ENCODE measurements around the gene MAST4. TPM values are rescaled to one million over a fixed set of nuclear protein-coding genes. Genes with fewer than 3 reads are reported as not detected.

Gene MAST4
- total RNA-seq, 4 donors from 2014 or later, result 16.2 to 32.8 (median 25.0) TPM

GRCh38 chr5:66565878-66566277, 30.3 kb upstream of the MAST4 start:
- no peak for ATAC-seq
- no peaks in the 10 kb centered on the region for H3K4me1 ChIP-seq
- H3K4me3 ChIP-seq, result no peak overlapping the region
- no peak for TF ChIP-seq POLR2AphosphoS5 (IDR thresholded peaks at IDR 0.05)
- no peak for TF ChIP-seq CTCF (IDR thresholded peaks at IDR 0.05)
- no peak for TF ChIP-seq POLR2A (IDR thresholded peaks at IDR 0.05)
- no peak for TF ChIP-seq EP300 (IDR thresholded peaks at IDR 0.05)
- H3K36me3 ChIP-seq, result no peaks in the 10 kb centered on the region
- peaks cover 3% of the 10 kb centered on the region for H3K27me3 ChIP-seq
- 75% methylated on average over 2 of the region's 2 CpGs; no CpG with 5 or more reads in 1 of the 2 donors for WGBS, 2 donors (ENCODE audit: low coverage in 1 of 2)
- no peak overlapping the region for H3K27ac ChIP-seq
- H3K9me3 ChIP-seq, result no peaks in the 10 kb centered on the region

- TF ChIP-seq EP300 (IDR thresholded peaks at IDR 0.05), result no peak
- no peak for TF ChIP-seq POLR2A (IDR thresholded peaks at IDR 0.05)
- no peak for TF ChIP-seq CTCF (IDR thresholded peaks at IDR 0.05)
- H3K36me3 ChIP-seq, result no peaks in the 10 kb centered on the region
- 58 to 89% methylated on average over 3 of the region's 3 CpGs for WGBS, 2 donors (ENCODE audit: low coverage in 1 of 2)
These were observed 28.7 kb upstream of the MAST4 start for GRCh38 chr5:66567474-66567873.

GRCh38 chr5:66570201-66570600, 26.0 kb upstream of the MAST4 start:
- Histone ChIP-seq H3K36me3 (no peaks in the 10 kb centered on the region), H3K27ac (no peak overlapping the region), H3K4me3 (no peak overlapping the region), H3K4me1 (no peaks in the 10 kb centered on the region), H3K27me3 (peaks cover 3% of the 10 kb centered on the region), H3K9me3 (no peaks in the 10 kb centered on the region)
- 11 to 25% methylated on average over 1 of the region's 1 CpG for WGBS, 2 donors (ENCODE audit: low coverage in 1 of 2)
- TF ChIP-seq POLR2AphosphoS5 (IDR thresholded peaks at IDR 0.05) (no peak), EP300 (IDR thresholded peaks at IDR 0.05) (no peak), CTCF (IDR thresholded peaks at IDR 0.05) (no peak), POLR2A (IDR thresholded peaks at IDR 0.05) (no peak)
- ATAC-seq, result no peak

More at GRCh38 chr5:66567474-66567873, 28.7 kb upstream of the MAST4 start:
- H3K9me3 ChIP-seq, result no peaks in the 10 kb centered on the region
- no peak overlapping the region for H3K27ac ChIP-seq
- no peak overlapping the region for H3K4me3 ChIP-seq
- no peak for ATAC-seq
- H3K4me1 ChIP-seq, result no peaks in the 10 kb centered on the region
- H3K27me3 ChIP-seq, result peaks cover 3% of the 10 kb centered on the region

- ATAC-seq, result no peak
- H3K27me3 ChIP-seq, result peaks cover 13% of the 10 kb centered on the region
- no peak overlapping the region for H3K27ac ChIP-seq
- no peak overlapping the region for H3K4me3 ChIP-seq
- H3K4me1 ChIP-seq, result no peaks in the 10 kb centered on the region
- TF ChIP-seq CTCF (IDR thresholded peaks at IDR 0.05) (no peak), EP300 (IDR thresholded peaks at IDR 0.05) (no peak)
- 0 to 29% methylated on average over 1 to 2 of the region's 2 CpGs for WGBS, 2 donors (ENCODE audit: low coverage in 1 of 2)
- H3K9me3 ChIP-seq, result no peaks in the 10 kb centered on the region
- no peaks in the 10 kb centered on the region for H3K36me3 ChIP-seq
These were observed 22.5 kb upstream of the MAST4 start for GRCh38 chr5:66573733-66574132.

GRCh38 chr5:66582499-66583165, 13.6 kb upstream of the MAST4 start:
- no peak overlapping the region for H3K4me3 ChIP-seq
- H3K9me3 ChIP-seq, result no peaks in the 10 kb centered on the region
- no peak for TF ChIP-seq POLR2AphosphoS5 (IDR thresholded peaks at IDR 0.05)
- H3K27ac ChIP-seq, result no peak overlapping the region
- ATAC-seq, result no peak
- H3K27me3 ChIP-seq, result peaks cover 10% of the 10 kb centered on the region
- no peaks in the 10 kb centered on the region for H3K4me1 ChIP-seq
- WGBS, 2 donors (ENCODE audit: low coverage in 1 of 2), result 51% methylated on average over 5 of the region's 5 CpGs
- H3K36me3 ChIP-seq, result no peaks in the 10 kb centered on the region

Data from gastroesophageal sphincter (tissue), 4 donors.